Stimulated activated CD4-positive, alpha-beta T cell treated with anti-CD3 and anti-CD28 coated beads, Interleukin-12 subunit alpha, Interleukin-12 subunit beta, amount 100 ng/mL, for 24 hours (primary cell): ENCODE results near the gene SERPINI1.
"Not testable (repeated sequence)": the region's sequence is repeated elsewhere in the genome, so short reads cannot be mapped to it uniquely, and the experiment has no call there.

ENCODE experiments used
- DNase-seq, 2 experiments: peaks; one replicate each; pipeline ENCODE4 v3.0.0-alpha.2; 2020; ENCODE audit warnings: low read depth in 2 of 2

The SERPINI1 gene

DNA sequence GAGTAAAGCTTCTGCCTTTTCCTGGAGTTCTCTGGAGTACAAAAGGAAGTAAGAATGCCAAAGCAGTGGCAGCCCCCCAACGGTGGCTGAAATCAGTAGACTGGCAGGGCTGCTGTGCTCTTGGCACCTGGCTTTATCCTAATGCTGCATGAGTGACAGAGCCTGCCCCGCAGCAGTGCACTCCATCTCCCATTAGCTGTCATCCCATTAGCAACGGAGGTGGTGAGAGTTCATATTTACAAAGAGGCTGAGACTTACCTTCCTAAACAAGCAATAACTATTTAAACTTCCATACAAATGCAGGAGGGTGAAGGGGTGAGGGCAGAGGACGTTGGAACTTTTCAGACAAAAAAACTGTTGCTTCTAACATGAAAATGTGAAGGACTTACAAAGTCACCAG lies 51.9 kb downstream of the SERPINI1 start:
- DNase-seq, result no peak

DNA sequence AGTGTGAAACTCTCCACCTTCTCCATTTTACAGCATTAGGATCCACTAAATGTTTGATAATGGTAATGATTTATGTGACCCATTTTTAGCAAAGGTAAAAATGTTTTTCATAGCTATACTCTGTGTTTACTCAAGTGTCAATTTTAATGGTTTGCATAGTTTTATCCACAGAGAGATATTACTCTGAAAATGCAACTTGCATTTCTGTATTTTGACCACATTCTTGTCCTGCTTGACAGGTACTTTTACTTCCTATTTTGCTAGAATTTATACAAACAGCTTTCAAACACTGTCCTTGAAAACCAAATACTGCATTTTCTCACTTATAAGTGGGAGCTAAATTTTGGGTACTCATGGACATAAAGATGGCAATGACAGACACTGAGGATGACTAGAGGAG lies 62.9 kb downstream of the SERPINI1 start:
- DNase-seq, result no peak

DNA sequence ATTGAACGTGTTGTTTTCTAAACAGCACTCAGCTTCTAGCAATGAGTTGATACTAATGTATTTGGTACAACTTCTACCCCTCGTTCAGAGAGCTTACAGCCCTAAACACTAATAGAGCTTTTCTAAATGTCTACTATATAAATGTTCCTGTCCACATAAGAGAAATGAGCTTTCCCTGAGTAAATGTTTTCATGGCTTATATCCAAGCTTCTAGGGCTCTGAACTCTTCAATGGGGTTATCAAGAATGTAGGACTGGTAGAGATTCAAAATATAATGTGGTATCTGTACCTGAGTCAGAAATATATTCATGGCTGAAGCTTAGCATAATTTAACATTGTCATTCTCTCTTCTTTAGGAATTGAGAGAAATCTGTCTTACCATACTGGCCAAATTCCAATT lies 73.4 kb downstream of the SERPINI1 start:
- no peak for DNase-seq

DNA sequence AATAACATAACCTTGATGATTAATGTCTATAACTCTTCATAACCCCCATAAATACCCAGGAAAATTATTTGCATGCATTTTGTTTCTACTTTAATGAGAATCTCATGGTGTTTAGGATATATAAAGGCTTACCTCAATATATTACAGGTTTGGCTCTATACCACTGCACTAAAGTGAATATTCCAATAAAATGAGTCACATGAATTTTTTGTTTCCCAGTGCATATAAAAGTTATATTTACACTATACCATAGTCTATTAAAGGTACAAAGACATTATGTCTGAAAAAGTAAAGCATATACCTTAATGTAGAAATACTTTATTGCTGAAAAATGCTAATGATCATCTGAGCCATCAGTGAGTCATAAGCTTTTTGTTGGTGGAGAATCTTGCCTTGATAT lies 74.7 kb downstream of the SERPINI1 start:
- DNase-seq, result no peak

- no peak for DNase-seq
Measured at GRCh38 chr3:167811031-167811430, 75.5 kb downstream of the SERPINI1 start.

DNA sequence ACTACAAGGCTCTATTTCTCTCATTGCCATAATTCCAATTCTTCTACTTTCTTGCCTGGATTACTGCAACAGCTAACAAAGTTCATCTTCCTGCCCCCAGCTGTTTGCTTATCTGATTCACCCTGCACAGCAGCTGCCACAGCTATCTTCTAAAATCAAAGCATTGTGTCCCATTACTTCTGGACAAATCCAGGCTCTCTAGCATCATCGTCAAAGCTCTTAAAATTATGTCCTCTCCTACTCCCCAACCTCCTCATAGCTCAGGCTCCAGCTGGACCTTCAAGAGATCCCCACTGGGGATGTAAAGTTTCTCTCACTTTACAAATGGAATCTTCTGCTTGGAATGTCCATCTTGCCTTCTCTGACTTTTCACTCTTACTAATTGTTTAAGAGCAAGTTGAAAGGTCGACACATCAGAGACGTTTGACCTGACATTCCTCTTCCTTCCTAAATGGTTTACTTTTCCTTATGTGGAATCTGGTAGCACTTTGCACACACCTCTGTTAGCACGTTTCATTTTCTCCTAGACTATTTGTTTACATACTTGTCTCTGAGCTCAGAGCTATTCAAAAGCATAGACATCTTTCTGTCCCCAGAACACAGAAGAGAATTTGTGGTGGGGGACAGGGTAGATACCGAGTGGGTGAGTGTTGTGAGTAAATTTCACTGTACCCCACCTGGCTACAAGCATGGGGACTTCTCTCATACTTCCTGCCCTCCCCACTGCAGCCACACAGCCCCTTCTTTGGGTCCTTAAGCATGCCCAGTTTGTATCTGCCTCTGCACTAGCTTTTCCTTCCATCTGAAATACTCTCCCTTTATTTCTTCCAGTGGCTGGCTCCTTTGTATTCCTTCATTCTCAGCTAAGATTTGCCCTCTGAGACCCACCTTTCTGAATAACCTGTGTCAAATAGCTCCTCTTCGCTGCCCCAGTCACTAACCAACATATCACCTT lies 77.9 kb downstream of the SERPINI1 start:
- DNase-seq, result no peak

- no peak for DNase-seq
Measured at GRCh38 chr3:167814441-167814951, 79.0 kb downstream of the SERPINI1 start.

GRCh38 chr3:167816953-167817352 lies 81.4 kb downstream of the SERPINI1 start:
- no peak for DNase-seq

- DNase-seq, result no peak
Measured at GRCh38 chr3:167820102-167820865, 84.8 kb downstream of the SERPINI1 start.

DNA sequence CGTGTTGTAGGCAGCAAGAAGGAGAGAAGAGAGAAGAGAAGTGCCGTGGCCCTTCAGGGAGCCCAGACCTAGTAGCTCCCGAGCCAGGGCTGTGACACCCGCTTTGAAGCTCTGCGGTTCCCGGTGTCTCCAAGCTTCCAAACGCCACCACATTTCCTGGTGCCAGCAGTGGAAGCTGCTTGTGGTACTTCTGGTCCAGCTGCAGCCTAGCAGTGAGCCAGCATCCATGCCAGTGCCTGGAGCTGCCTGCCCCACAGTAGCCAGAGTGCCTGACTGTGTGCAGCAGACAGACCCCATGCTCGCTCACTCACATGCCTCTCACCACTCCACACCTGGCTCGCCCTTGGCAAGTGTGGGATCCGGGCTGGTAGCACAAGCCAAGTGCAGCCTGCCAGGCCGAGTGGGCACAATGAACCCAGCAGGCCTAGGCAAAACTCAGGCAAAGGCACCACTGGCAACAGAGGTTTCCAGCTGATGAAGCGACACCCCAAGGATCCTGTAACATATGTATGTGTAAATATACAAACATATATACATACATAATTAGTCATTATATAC lies 85.8 kb downstream of the SERPINI1 start:
- DNase-seq, result no peak

- no peak for DNase-seq
Measured at GRCh38 chr3:167823738-167824137, 88.2 kb downstream of the SERPINI1 start.

DNA sequence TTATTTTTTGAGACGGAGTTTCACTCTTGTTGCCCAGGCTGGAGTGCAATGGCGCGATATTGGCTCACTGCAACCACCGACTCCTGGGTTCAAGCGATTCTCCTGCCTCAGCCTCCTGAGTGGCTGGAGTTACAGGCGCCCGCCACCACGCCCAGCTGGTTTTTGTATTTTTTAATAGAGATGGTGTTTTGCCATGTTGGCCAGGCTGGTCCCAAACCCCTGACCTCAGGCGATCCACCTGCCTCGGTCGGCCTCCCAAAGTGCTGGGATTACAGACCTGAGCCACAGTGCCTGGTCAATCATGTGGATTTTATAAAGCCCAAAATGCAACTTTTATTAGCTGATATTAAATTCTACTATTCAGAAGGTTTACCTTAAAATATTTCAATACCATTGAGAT lies 92.1 kb downstream of the SERPINI1 start:
- not testable (repeated sequence) for DNase-seq

GRCh38 chr3:167829071-167829470 lies 93.5 kb downstream of the SERPINI1 start:
- no peak for DNase-seq

GRCh38 chr3:167830007-167830406 lies 94.5 kb downstream of the SERPINI1 start:
- DNase-seq, result no peak

GRCh38 chr3:167835359-167835758 lies 99.8 kb downstream of the SERPINI1 start:
- DNase-seq, result no peak

- DNase-seq, result no peak
Measured at GRCh38 chr3:167835953-167836352, 100.4 kb downstream of the SERPINI1 start.

GRCh38 chr3:167837466-167837865 lies 101.9 kb downstream of the SERPINI1 start:
- no peak for DNase-seq

- DNase-seq, result no peak
Measured at GRCh38 chr3:167839460-167840134, 104.1 kb downstream of the SERPINI1 start.

- no peak for DNase-seq
Measured at GRCh38 chr3:167840247-167840646, 104.7 kb downstream of the SERPINI1 start.

DNA sequence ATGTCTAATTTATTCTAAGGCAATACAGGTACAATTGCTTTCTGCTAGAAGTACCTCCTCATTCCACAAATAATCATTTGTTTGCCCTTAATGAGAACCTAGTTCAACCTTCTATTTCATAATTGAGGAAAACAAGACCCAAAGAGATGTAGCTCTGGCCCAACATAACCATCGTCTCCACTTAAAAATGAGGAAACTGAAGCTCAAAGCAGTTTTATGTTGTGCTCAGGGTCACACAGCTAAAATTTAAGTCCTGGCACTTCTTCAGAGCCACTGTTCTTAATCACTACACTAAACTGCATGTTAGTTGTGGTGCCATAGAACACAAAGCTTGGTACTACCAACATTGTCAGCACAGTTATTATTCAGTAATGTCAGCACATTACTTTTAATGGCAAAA lies 108.0 kb downstream of the SERPINI1 start:
- no peak for DNase-seq

- no peak for DNase-seq
Measured at GRCh38 chr3:167843886-167844285, 108.4 kb downstream of the SERPINI1 start.

GRCh38 chr3:167844528-167844927 lies 109.0 kb downstream of the SERPINI1 start:
- DNase-seq, result no peak
